GM18499 (cell line): ENCODE data around the gene ACAD10.
"Not testable (repeated sequence)": the region's sequence is repeated elsewhere in the genome, so short reads cannot be mapped to it uniquely, and the experiment has no call there.

Experiments
- ATAC-seq: cut with Tn5 transposase; IDR thresholded peaks from one replicate; pipeline ENCODE4 v1.9.1; 2021; ENCODE audit warnings: moderate number of reproducible peaks; ENCODE audit not compliant: insufficient read depth, unreplicated experiment

ACAD10 gene

GRCh38 chr12:111686574-111687105 is 787 bp downstream of the ACAD10 start:
- ATAC-seq = no peak

- ATAC-seq = no peak
These were observed 1.4 kb downstream of the ACAD10 start for GRCh38 chr12:111687255-111687654.

GRCh38 chr12:111687952-111688351 is 2.1 kb downstream of the ACAD10 start:
- ATAC-seq = no peak

GRCh38 chr12:111691262-111691661 is 5.4 kb downstream of the ACAD10 start:
- no peak for ATAC-seq

- no peak for ATAC-seq
These were observed 6.8 kb downstream of the ACAD10 start for GRCh38 chr12:111692575-111693210.

- no peak for ATAC-seq
These were observed 8.0 kb downstream of the ACAD10 start for GRCh38 chr12:111693818-111694217.

- ATAC-seq = no peak
These were observed 14.1 kb downstream of the ACAD10 start for GRCh38 chr12:111699962-111700361.

- no peak for ATAC-seq
These were observed 19.8 kb downstream of the ACAD10 start for GRCh38 chr12:111705672-111706071.

GRCh38 chr12:111706145-111706544 is 20.3 kb downstream of the ACAD10 start:
- ATAC-seq = no peak

- ATAC-seq = no peak
These were observed 29.4 kb downstream of the ACAD10 start for GRCh38 chr12:111715279-111715678.

- not testable (repeated sequence) for ATAC-seq
These were observed 33.5 kb downstream of the ACAD10 start for GRCh38 chr12:111719316-111719715.

- ATAC-seq = no peak
These were observed 34.6 kb downstream of the ACAD10 start for GRCh38 chr12:111720457-111720856.

- not testable (repeated sequence) for ATAC-seq
These were observed 38.0 kb downstream of the ACAD10 start for GRCh38 chr12:111723646-111724360.

- no peak for ATAC-seq
These were observed 42.9 kb downstream of the ACAD10 start for GRCh38 chr12:111728795-111729194.

- no peak for ATAC-seq
These were observed 44.6 kb downstream of the ACAD10 start for GRCh38 chr12:111730420-111730819.

GRCh38 chr12:111732786-111733185 is 46.9 kb downstream of the ACAD10 start:
- no peak for ATAC-seq

GRCh38 chr12:111733340-111733915 is 47.6 kb downstream of the ACAD10 start:
- ATAC-seq = no peak

GRCh38 chr12:111739524-111739923 is 53.7 kb downstream of the ACAD10 start:
- ATAC-seq = not testable (repeated sequence)

GRCh38 chr12:111741235-111741812 is 55.5 kb downstream of the ACAD10 start:
- ATAC-seq = no peak

- ATAC-seq = no peak
These were observed 59.4 kb downstream of the ACAD10 start for GRCh38 chr12:111745211-111745610.

- no peak for ATAC-seq
These were observed 61.5 kb downstream of the ACAD10 start for GRCh38 chr12:111747333-111747732.
